Vagina (tissue), 2 donors: Measurements from ENCODE around the gene SYTL3. TPM values are rescaled to one million over a fixed set of nuclear protein-coding genes. Genes with fewer than 3 reads are reported as not detected.
A peak's percentile ranks its signal among the peaks of the same experiment; 100 is the strongest.

Source experiments
- DNase-seq, 2 donors: peaks; one replicate each; pipeline ENCODE4 v3.0.0-alpha.2; 2017; ENCODE audit errors: extremely low spot score in 2 of 2
- H3K27ac ChIP-seq: fragments of 200-600 bp; sonication (generic); one replicate; pipeline ENCODE4 v1.5.1; 2019
- H3K27me3 ChIP-seq: fragments of 200-600 bp; sonication (generic); one replicate; pipeline ENCODE4 v1.5.1; 2019
- H3K36me3 ChIP-seq, 2 donors: fragments of 200-600 bp; sonication (generic); one replicate each; pipeline ENCODE4 v1.5.1; 2017 to 2019
- H3K4me1 ChIP-seq: fragments of 200-600 bp; sonication (generic); one replicate; pipeline ENCODE4 v1.5.1; 2019
- H3K4me3 ChIP-seq, 2 donors: fragments of 200-600 bp; sonication (generic); 1 replicate in 1 of 2; 2 replicates in 1 of 2; pipeline ENCODE4 v1.5.1; 2016 to 2019
- H3K9me3 ChIP-seq: fragments of 200-600 bp; sonication (generic); one replicate; pipeline ENCODE4 v1.5.1; 2019
- CTCF ChIP-seq, 3 experiments: fragments of 450-650 bp in 2 of 3; fragments of 200-600 bp in 1 of 3; sonication (generic) in 1 of 3; IDR thresholded peaks; one replicate each; pipeline ENCODE4 v1.5.1; 2017 to 2019; ENCODE audit warnings: antibody characterized with exemption in 3 of 3, mild to moderate bottlenecking in 2 of 3, moderate library complexity in 2 of 3
- POLR2A ChIP-seq, 2 donors: fragments of 450-650 bp; IDR thresholded peaks; one replicate each; pipeline ENCODE4 v1.6.1; 2017; ENCODE audit warnings: antibody characterized with exemption in 2 of 2, mild to moderate bottlenecking in 2 of 2, moderate library complexity in 2 of 2
- POLR2AphosphoS5 ChIP-seq, 2 donors: sonication (generic); formaldehyde crosslinking; IDR thresholded peaks; one replicate each; pipeline ENCODE4 v1.9.0; 2017; ENCODE audit warnings: antibody characterized with exemption in 2 of 2, mild to moderate bottlenecking in 2 of 2, low read depth in 1 of 2; ENCODE audit not compliant: insufficient read depth in 1 of 2
- intact Hi-C: fragments of 100-400 bp; cut with DNase I; formaldehyde crosslinking; loops from one replicate; pipeline ENCODE4 v1.15.1; 2023
- total RNA-seq: library from RNA; depleted of rRNA; stranded (reverse); fragments of >200 nt; gene quantifications from one replicate; pipeline ENCODE4 v1.2.3, GENCODE V29; 2016

The SYTL3 gene
- total RNA-seq, 1 donor from 2014 or later: 10.8 TPM

DNA sequence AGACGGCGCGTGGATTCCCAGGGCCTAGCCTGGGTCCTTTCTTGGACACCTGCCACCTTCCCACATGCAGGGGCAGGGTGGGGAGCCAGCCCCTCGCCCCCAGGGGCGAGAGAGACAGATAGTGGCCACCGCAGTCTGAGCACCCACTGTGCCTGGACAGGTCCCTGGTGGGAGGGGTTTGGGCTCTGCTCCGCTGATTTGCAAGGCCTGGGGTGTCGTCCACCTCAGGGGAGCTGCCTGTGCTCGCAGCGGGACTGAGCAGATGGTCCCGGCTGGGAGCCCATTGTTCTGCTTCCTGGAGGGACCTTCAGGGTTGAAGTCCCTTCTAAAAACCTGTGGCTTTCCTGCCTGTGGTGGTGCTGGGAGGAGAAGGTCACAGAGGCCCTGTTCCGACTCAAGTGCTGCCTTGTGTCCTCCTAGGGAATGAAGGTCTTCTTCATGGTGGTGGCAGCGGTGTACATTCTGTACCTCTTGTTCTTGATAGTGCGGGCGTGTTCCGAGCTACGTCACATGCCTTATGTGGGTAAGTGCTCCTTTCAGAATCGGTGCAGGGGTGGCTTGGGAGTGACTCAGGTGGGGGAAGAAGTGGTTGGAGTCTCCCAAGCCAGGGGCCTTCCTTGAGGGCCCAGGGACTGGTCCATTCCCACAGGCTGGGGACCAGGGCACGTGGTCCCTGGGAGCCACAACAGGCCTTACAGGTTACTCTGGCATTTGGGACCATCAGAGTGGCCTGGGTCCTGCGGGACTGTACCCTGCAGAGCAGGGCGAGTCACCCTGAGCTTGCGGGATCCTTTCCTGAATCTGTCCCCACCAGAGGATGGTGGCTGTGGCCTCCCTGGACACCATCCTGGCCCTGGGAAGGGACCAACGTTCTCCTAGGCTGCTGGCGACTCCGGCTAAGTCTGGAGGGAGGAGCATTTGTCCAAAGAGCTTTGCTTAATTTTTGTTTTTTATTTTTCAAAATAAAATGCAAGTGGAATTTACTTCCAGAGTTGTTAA, 24.9 kb upstream of the SYTL3 start:
- TF ChIP-seq POLR2A (IDR thresholded peaks at IDR 0.05) (no peak), POLR2AphosphoS5 (IDR thresholded peaks at IDR 0.05; ENCODE audit: insufficient read depth in 1 of 2, low read depth in 1 of 2) (no peak), CTCF (IDR thresholded peaks at IDR 0.05) (no peak)
- Histone ChIP-seq H3K9me3 (no peaks in the 10 kb centered on the region), H3K27me3 (no peaks in the 10 kb centered on the region), H3K27ac (no peak overlapping the region), H3K4me1 (peaks cover 2% of the 10 kb centered on the region), H3K36me3 (peaks cover 0 to 27% of the 10 kb centered on the region in 2 donors), H3K4me3 (no peak overlapping the region)
- intact Hi-C loops: no loop called here
- peak in 1 of 2 donors; percentile 93 for DNase-seq

GRCh38 chr6:158625881-158626305, 24.0 kb upstream of the SYTL3 start:
- Histone ChIP-seq H3K4me3 (no peak overlapping the region), H3K4me1 (peaks cover 11% of the 10 kb centered on the region), H3K9me3 (no peaks in the 10 kb centered on the region), H3K27me3 (no peaks in the 10 kb centered on the region), H3K27ac (no peak overlapping the region), H3K36me3 (peaks cover 0 to 27% of the 10 kb centered on the region in 2 donors)
- TF ChIP-seq CTCF (IDR thresholded peaks at IDR 0.05): no peak
- TF ChIP-seq POLR2AphosphoS5 (IDR thresholded peaks at IDR 0.05; ENCODE audit: insufficient read depth in 1 of 2, low read depth in 1 of 2): peak in 1 of 2 donors; percentile 35
- no peak for TF ChIP-seq POLR2A (IDR thresholded peaks at IDR 0.05)
- peak in 1 of 2 donors; percentile 82 for DNase-seq
- intact Hi-C loops: no loop called here

DNA sequence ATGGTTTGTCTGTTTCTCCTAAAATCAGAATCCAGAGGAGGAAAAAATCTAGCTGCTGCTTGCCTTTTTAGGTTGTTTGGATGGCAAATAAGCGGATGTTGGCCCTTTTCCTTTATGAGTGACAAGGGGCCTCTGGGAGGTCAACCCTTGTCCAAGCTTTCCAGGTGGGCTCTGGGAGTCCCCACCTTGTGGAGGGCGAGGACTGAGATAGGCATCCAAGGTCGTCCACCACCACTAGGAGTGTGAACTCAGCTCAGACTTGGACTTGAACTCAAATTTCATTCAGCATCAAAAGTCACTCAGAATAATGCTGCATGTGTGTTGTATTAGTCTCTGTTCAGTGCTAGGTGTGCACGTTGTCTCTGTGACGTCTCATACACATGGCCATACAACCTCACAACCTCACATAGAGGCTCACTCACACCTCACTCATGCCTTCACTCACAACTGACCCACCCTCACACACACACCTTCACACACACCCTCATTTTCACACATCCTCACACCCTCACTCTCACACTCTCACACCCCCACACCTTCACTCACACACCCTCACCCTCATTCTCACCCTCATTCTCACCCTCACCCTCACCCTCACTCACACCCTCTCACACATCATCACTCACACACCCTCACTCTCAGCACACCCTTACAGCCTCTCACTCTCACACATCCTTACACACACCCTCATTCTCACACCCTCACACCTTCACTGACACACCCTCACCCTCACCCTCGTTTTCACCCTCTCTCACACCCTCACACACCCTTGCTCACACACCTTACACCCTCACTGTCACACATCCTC, 23.3 kb upstream of the SYTL3 start:
- Histone ChIP-seq H3K27me3 (no peaks in the 10 kb centered on the region), H3K4me3 (no peak overlapping the region), H3K27ac (no peak overlapping the region), H3K4me1 (peaks cover 18% of the 10 kb centered on the region), H3K36me3 (peaks cover 0 to 22% of the 10 kb centered on the region in 2 donors), H3K9me3 (no peaks in the 10 kb centered on the region)
- no peak for DNase-seq
- TF ChIP-seq CTCF (IDR thresholded peaks at IDR 0.05): no peak
- no peak for TF ChIP-seq POLR2A (IDR thresholded peaks at IDR 0.05)
- TF ChIP-seq POLR2AphosphoS5 (IDR thresholded peaks at IDR 0.05; ENCODE audit: insufficient read depth in 1 of 2, low read depth in 1 of 2): no peak
- intact Hi-C loops: no loop called here

GRCh38 chr6:158627168-158627939, 22.5 kb upstream of the SYTL3 start:
- no peak for DNase-seq
- Histone ChIP-seq H3K9me3 (no peaks in the 10 kb centered on the region), H3K4me3 (no peak overlapping the region), H3K27ac (no peak overlapping the region), H3K27me3 (no peaks in the 10 kb centered on the region), H3K36me3 (peaks cover 0 to 17% of the 10 kb centered on the region in 2 donors), H3K4me1 (peaks cover 26% of the 10 kb centered on the region)
- TF ChIP-seq CTCF (IDR thresholded peaks at IDR 0.05) (no peak), POLR2AphosphoS5 (IDR thresholded peaks at IDR 0.05; ENCODE audit: insufficient read depth in 1 of 2, low read depth in 1 of 2) (no peak), POLR2A (IDR thresholded peaks at IDR 0.05) (no peak)
- intact Hi-C loops: no loop called here
